Thyroid gland (tissue), 4 donors: ENCODE data around the gene RELL2. TPM values are rescaled to one million over a fixed set of nuclear protein-coding genes. Genes with fewer than 3 reads are reported as not detected.

Source experiments
- DNase-seq, 2 donors: peaks; one replicate each; pipeline ENCODE4 v3.0.0-alpha.2; 2019
- H3K27ac ChIP-seq, 3 donors: fragments of 200-600 bp; sonication (generic); 1 replicate in 2 of 3; 2 replicates in 1 of 3; pipeline ENCODE4 v1.5.1; 2016 to 2019; ENCODE audit warnings: mild to moderate bottlenecking in 1 of 3, moderate library complexity in 1 of 3
- H3K27me3 ChIP-seq: fragments of 200-600 bp; sonication (generic); one replicate; pipeline ENCODE4 v1.5.1; 2019
- H3K36me3 ChIP-seq, 2 donors: fragments of 200-600 bp; sonication (generic); one replicate each; pipeline ENCODE4 v1.5.1; 2016 to 2019
- H3K4me1 ChIP-seq, 2 donors: fragments of 200-600 bp; sonication (generic); one replicate each; pipeline ENCODE4 v1.5.1; 2017 to 2019
- H3K4me3 ChIP-seq, 3 donors: fragments of 200-600 bp; sonication (generic); replicated peaks in 1 of 3; 1 replicate in 2 of 3; 2 replicates in 1 of 3; pipeline ENCODE4 v1.5.1; 2016; ENCODE audit warnings: mild to moderate bottlenecking in 1 of 3
- H3K9me3 ChIP-seq: fragments of 200-600 bp; sonication (generic); one replicate; pipeline ENCODE4 v1.5.1; 2017
- CTCF ChIP-seq, 6 experiments: fragments of 200-600 bp in 3 of 6; fragments of 450-650 bp in 3 of 6; sonication (generic) in 3 of 6; IDR thresholded peaks; one replicate each; pipeline ENCODE4 v1.5.1; 2016 to 2019; ENCODE audit warnings: antibody characterized with exemption in 6 of 6, mild to moderate bottlenecking in 2 of 6, inconsistent platforms in 1 of 6, moderate library complexity in 1 of 6
- POLR2A ChIP-seq, 2 donors: fragments of 450-650 bp; IDR thresholded peaks; one replicate each; pipeline ENCODE4 v1.6.1; 2017; ENCODE audit warnings: antibody characterized with exemption in 2 of 2, mild to moderate bottlenecking in 2 of 2, moderate library complexity in 1 of 2
- WGBS, 2 donors: methylation state at CpG; one replicate each; pipeline ENCODE4 v1.1.5; 2017; 5-methylcytosine and 5-hydroxymethylcytosine counted together
- intact Hi-C: fragments of 100-400 bp; cut with DNase I; formaldehyde crosslinking; loops from one replicate; pipeline ENCODE4 v1.15.1; 2023
- total RNA-seq, 4 donors: library from RNA; depleted of rRNA; stranded (reverse); fragments of >200 nt; gene quantifications; one replicate each; pipeline ENCODE4 v1.2.3, GENCODE V29; 2016

The RELL2 gene
- total RNA-seq = 1 to 10 TPM; 2.4 to 5.7 (median 4.6) TPM

- peak; percentile 91 to 92 for DNase-seq
- intact Hi-C loops = no loop called here
- 0 to 3% methylated on average over 13 to 20 of the region's 55 CpGs for WGBS, 2 donors
- H3K9me3 ChIP-seq = no peaks in the 10 kb centered on the region
- peaks cover 30 to 34% of the 10 kb centered on the region in 2 donors for H3K4me1 ChIP-seq
- H3K27ac ChIP-seq = peak within 1 kb of the TSS in 2 of 3 donors; percentile 32 to 50
- H3K36me3 ChIP-seq = no peaks in the 10 kb centered on the region
- no peaks in the 10 kb centered on the region for H3K27me3 ChIP-seq
- H3K4me3 ChIP-seq = peak within 1 kb of the TSS; percentile 70 to 99 (median 76)
- TF ChIP-seq CTCF (IDR thresholded peaks at IDR 0.05) (no peak), POLR2A (IDR thresholded peaks at IDR 0.05) (peak; percentile 62 to 95)
Observed at GRCh38 chr5:141636413-141637122, at the start of gene RELL2, which contains the start of gene HDAC3. Gene RELL2 (plus strand): TSS chr5:141636997. CDS start chr5:141638226, 1,229 bp downstream. Gene HDAC3 (minus strand): TSS chr5:141636849. CDS start chr5:141636790, 59 bp downstream.

GRCh38 chr5:141590127-141590526, 46.7 kb upstream of the RELL2 start:
- 77 to 78% methylated on average over 2 of the region's 2 CpGs for WGBS, 2 donors
- TF ChIP-seq POLR2A (IDR thresholded peaks at IDR 0.05) (no peak), CTCF (IDR thresholded peaks at IDR 0.05) (no peak)
- no peaks in the 10 kb centered on the region for H3K27me3 ChIP-seq
- intact Hi-C loops = loop anchor here (5.0 kb wide), 1 partner anchor 37 kb away; no protein-coding TSS in a partner anchor
- H3K4me3 ChIP-seq = no peak overlapping the region
- H3K36me3 ChIP-seq = peaks cover under 1 to 4% of the 10 kb centered on the region in 2 donors
- no peak overlapping the region for H3K27ac ChIP-seq
- no peaks in the 10 kb centered on the region for H3K9me3 ChIP-seq
- DNase-seq = no peak
- peaks cover 4% of the 10 kb centered on the region in 2 donors for H3K4me1 ChIP-seq

- WGBS, 2 donors = 99 to 100% methylated on average over 1 of the region's 1 CpG
- no peak for TF ChIP-seq CTCF (IDR thresholded peaks at IDR 0.05)
- TF ChIP-seq POLR2A (IDR thresholded peaks at IDR 0.05) = no peak
Observed at GRCh38 chr5:141596867-141597266, 39.9 kb upstream of the RELL2 start.

GRCh38 chr5:141597394-141597793, 39.4 kb upstream of the RELL2 start:
- intact Hi-C loops = no loop called here
- TF ChIP-seq POLR2A (IDR thresholded peaks at IDR 0.05) (no peak), CTCF (IDR thresholded peaks at IDR 0.05) (no peak)
- Histone ChIP-seq H3K4me1 (peaks cover under 1 to 2% of the 10 kb centered on the region in 2 donors), H3K27ac (no peak overlapping the region), H3K36me3 (no peaks in the 10 kb centered on the region), H3K4me3 (no peak overlapping the region), H3K27me3 (no peaks in the 10 kb centered on the region), H3K9me3 (no peaks in the 10 kb centered on the region)
- 76% methylated on average over 2 of the region's 2 CpGs for WGBS, 2 donors
- DNase-seq = no peak

More at GRCh38 chr5:141596867-141597266, 39.9 kb upstream of the RELL2 start:
- no peaks in the 10 kb centered on the region for H3K36me3 ChIP-seq
- DNase-seq = no peak
- no peaks in the 10 kb centered on the region for H3K27me3 ChIP-seq
- no peak overlapping the region for H3K4me3 ChIP-seq
- intact Hi-C loops = no loop called here
- peaks cover 4% of the 10 kb centered on the region in 2 donors for H3K4me1 ChIP-seq
- no peaks in the 10 kb centered on the region for H3K9me3 ChIP-seq
- no peak overlapping the region for H3K27ac ChIP-seq

GRCh38 chr5:141597814-141598213, 39.0 kb upstream of the RELL2 start:
- H3K27me3 ChIP-seq = no peaks in the 10 kb centered on the region
- H3K4me3 ChIP-seq = no peak overlapping the region
- WGBS, 2 donors = 99 to 100% methylated on average over 2 of the region's 2 CpGs
- TF ChIP-seq POLR2A (IDR thresholded peaks at IDR 0.05) = no peak
- TF ChIP-seq CTCF (IDR thresholded peaks at IDR 0.05) = no peak
- H3K4me1 ChIP-seq = no peaks in the 10 kb centered on the region
- H3K36me3 ChIP-seq = no peaks in the 10 kb centered on the region
- intact Hi-C loops = no loop called here
- no peaks in the 10 kb centered on the region for H3K9me3 ChIP-seq
- no peak for DNase-seq
- no peak overlapping the region for H3K27ac ChIP-seq
